Measurements from ENCODE around the gene CCSER2.
"Not testable (repeated sequence)": the region's sequence is repeated elsewhere in the genome, so short reads cannot be mapped to it uniquely, and the experiment has no call there.

The CCSER2 gene

GRCh38 chr10:84493951-84494848 is 165.8 kb downstream of the CCSER2 start:
- in situ Hi-C loops (cut with HindIII; ENCODE audit: low sequenced_read_pairs) = no loop called here
- TF ChIP-seq CTCF (IDR thresholded peaks at IDR 0.05; ENCODE audit: low read depth, low read length, missing control alignments) = no peak
- no peak for DNase-seq (ENCODE audit: low read depth)

GRCh38 chr10:84494849-84495180 is 166.4 kb downstream of the CCSER2 start:
- no peak for TF ChIP-seq CTCF (IDR thresholded peaks at IDR 0.05; ENCODE audit: low read depth, low read length, missing control alignments)
- in situ Hi-C loops (cut with HindIII; ENCODE audit: low sequenced_read_pairs) = no loop called here
- H3K4me3 ChIP-seq (ENCODE audit: low read depth, low read length) = no peak overlapping the region
- DNase-seq (ENCODE audit: low read depth) = no peak

More at GRCh38 chr10:84493951-84494848, 165.8 kb downstream of the CCSER2 start:
- no peak overlapping the region for H3K4me3 ChIP-seq (ENCODE audit: low read depth, low read length)

GRCh38 chr10:84497978-84498377 is 169.6 kb downstream of the CCSER2 start:
- in situ Hi-C loops (cut with HindIII; ENCODE audit: low sequenced_read_pairs) = no loop called here
- H3K4me3 ChIP-seq (ENCODE audit: low read depth, low read length) = no peak overlapping the region
- no peak for DNase-seq (ENCODE audit: low read depth)
- TF ChIP-seq CTCF (IDR thresholded peaks at IDR 0.05; ENCODE audit: low read depth, low read length, missing control alignments) = no peak

GRCh38 chr10:84499039-84499438 is 170.7 kb downstream of the CCSER2 start:
- H3K4me3 ChIP-seq (ENCODE audit: low read depth, low read length); in situ Hi-C loops (cut with HindIII; ENCODE audit: low sequenced_read_pairs); DNase-seq (ENCODE audit: low read depth): not testable (repeated sequence)

GRCh38 chr10:84499846-84500245 is 171.5 kb downstream of the CCSER2 start:
- no peak overlapping the region for H3K4me3 ChIP-seq (ENCODE audit: low read depth, low read length)
- in situ Hi-C loops (cut with HindIII; ENCODE audit: low sequenced_read_pairs) = loop anchor here (25.0 kb wide), 1 partner anchor 238 kb away; no protein-coding TSS in a partner anchor
- DNase-seq (ENCODE audit: low read depth) = no peak
- TF ChIP-seq CTCF (IDR thresholded peaks at IDR 0.05; ENCODE audit: low read depth, low read length, missing control alignments) = no peak

- in situ Hi-C loops (cut with HindIII; ENCODE audit: low sequenced_read_pairs) = loop anchor here (25.0 kb wide), 1 partner anchor 248 kb away; no protein-coding TSS in a partner anchor
- H3K4me3 ChIP-seq (ENCODE audit: low read depth, low read length) = no peak overlapping the region
- DNase-seq (ENCODE audit: low read depth) = peak; percentile 26
- no peak for TF ChIP-seq CTCF (IDR thresholded peaks at IDR 0.05; ENCODE audit: low read depth, low read length, missing control alignments)
Measured at GRCh38 chr10:84510121-84510520, 181.7 kb downstream of the CCSER2 start.

GRCh38 chr10:84511106-84511505 is 182.7 kb downstream of the CCSER2 start:
- no peak for TF ChIP-seq CTCF (IDR thresholded peaks at IDR 0.05; ENCODE audit: low read depth, low read length, missing control alignments)
- DNase-seq (ENCODE audit: low read depth) = no peak
- no peak overlapping the region for H3K4me3 ChIP-seq (ENCODE audit: low read depth, low read length)
- in situ Hi-C loops (cut with HindIII; ENCODE audit: low sequenced_read_pairs) = loop anchor here (25.0 kb wide), 1 partner anchor 249 kb away; no protein-coding TSS in a partner anchor

Data from astrocyte of the cerebellum (primary cell).